GM18520 (cell line): ENCODE data around the gene ARHGEF4.

ENCODE experiments used
- ATAC-seq: cut with Tn5 transposase; IDR thresholded peaks from one replicate; pipeline ENCODE4 v1.9.1; 2021; ENCODE audit not compliant: unreplicated experiment

Gene ARHGEF4

GRCh38 chr2:130915595-130916437 lies 79.1 kb downstream of the ARHGEF4 start:
- ATAC-seq = no peak

GRCh38 chr2:130916438-130916705 lies 79.7 kb downstream of the ARHGEF4 start:
- ATAC-seq = no peak

- ATAC-seq = no peak
Observed at GRCh38 chr2:130917006-130917688, 80.4 kb downstream of the ARHGEF4 start.

GRCh38 chr2:130918393-130918792 lies 81.7 kb downstream of the ARHGEF4 start:
- no peak for ATAC-seq

- ATAC-seq = no peak
Observed at GRCh38 chr2:130920415-130921163, 83.9 kb downstream of the ARHGEF4 start.

- ATAC-seq = no peak
Observed at GRCh38 chr2:130921164-130921476, 84.4 kb downstream of the ARHGEF4 start.

- ATAC-seq = no peak
Observed at GRCh38 chr2:130922417-130922816, 85.7 kb downstream of the ARHGEF4 start.

GRCh38 chr2:130928385-130928784 lies 91.7 kb downstream of the ARHGEF4 start:
- ATAC-seq = no peak

GRCh38 chr2:130930740-130931659 lies 94.3 kb downstream of the ARHGEF4 start:
- no peak for ATAC-seq

- ATAC-seq = no peak
Observed at GRCh38 chr2:130933501-130933900, 96.8 kb downstream of the ARHGEF4 start.

- ATAC-seq = no peak
Observed at GRCh38 chr2:130936451-130936850, 99.7 kb downstream of the ARHGEF4 start.

- ATAC-seq = no peak
Observed at GRCh38 chr2:130947967-130948366, 111.3 kb downstream of the ARHGEF4 start.

GRCh38 chr2:130949954-130950353 lies 113.2 kb downstream of the ARHGEF4 start:
- ATAC-seq = no peak

- peak; percentile 50 for ATAC-seq
Observed at GRCh38 chr2:130951018-130951417, 114.3 kb downstream of the ARHGEF4 start.

- no peak for ATAC-seq
Observed at GRCh38 chr2:130954873-130955272, 118.2 kb downstream of the ARHGEF4 start.

GRCh38 chr2:130957915-130958314 lies 121.2 kb downstream of the ARHGEF4 start:
- no peak for ATAC-seq

GRCh38 chr2:130963196-130963848 lies 126.6 kb downstream of the ARHGEF4 start:
- no peak for ATAC-seq

GRCh38 chr2:130963849-130964793 lies 127.4 kb downstream of the ARHGEF4 start:
- ATAC-seq = no peak

GRCh38 chr2:130964931-130965330 lies 128.2 kb downstream of the ARHGEF4 start:
- no peak for ATAC-seq
